ENCODE data around the gene WNT4. TPM values are rescaled to one million over a fixed set of nuclear protein-coding genes. Genes with fewer than 3 reads are reported as not detected.

The WNT4 gene
- total RNA-seq, 2 donors from 2014 or later, result 3.0 to 3.4 TPM

DNA sequence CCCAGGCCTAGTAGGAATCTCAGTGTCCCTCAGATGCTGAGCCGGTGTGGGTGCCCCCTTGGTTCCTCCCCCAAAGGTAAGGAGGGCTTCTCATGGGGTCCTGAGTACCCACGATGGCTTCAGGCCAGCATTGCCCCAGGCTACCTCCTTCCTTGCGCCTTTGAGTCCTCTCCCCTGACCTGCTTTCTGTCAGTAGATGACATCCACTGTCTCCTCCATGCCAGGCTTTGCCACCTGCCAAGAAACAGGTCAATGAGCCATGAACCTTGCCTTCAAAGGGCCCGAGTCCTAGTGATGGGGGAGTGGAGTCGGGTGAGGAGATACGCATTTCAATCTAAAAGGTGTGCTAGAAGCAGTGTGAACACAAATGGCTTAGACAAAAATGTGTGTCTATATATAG, 15.6 kb downstream of the WNT4 start:
- no peaks in the 10 kb centered on the region for H3K36me3 ChIP-seq
- no peak overlapping the region for H3K4me3 ChIP-seq
- DNase-seq (ENCODE audit: low spot score), result no peak
- intact Hi-C loops (cut with DNase I), result no loop called here
- H3K27me3 ChIP-seq (replicated peaks; ENCODE audit: insufficient read depth), result no peaks in the 10 kb centered on the region
- 90% methylated on average over 6 of the region's 6 CpGs for WGBS
- no peak overlapping the region for H3K27ac ChIP-seq
- H3K4me1 ChIP-seq (replicated peaks), result no peaks in the 10 kb centered on the region
- TF ChIP-seq POLR2A (IDR thresholded peaks at IDR 0.05), result no peak
- TF ChIP-seq, protein P1, sequence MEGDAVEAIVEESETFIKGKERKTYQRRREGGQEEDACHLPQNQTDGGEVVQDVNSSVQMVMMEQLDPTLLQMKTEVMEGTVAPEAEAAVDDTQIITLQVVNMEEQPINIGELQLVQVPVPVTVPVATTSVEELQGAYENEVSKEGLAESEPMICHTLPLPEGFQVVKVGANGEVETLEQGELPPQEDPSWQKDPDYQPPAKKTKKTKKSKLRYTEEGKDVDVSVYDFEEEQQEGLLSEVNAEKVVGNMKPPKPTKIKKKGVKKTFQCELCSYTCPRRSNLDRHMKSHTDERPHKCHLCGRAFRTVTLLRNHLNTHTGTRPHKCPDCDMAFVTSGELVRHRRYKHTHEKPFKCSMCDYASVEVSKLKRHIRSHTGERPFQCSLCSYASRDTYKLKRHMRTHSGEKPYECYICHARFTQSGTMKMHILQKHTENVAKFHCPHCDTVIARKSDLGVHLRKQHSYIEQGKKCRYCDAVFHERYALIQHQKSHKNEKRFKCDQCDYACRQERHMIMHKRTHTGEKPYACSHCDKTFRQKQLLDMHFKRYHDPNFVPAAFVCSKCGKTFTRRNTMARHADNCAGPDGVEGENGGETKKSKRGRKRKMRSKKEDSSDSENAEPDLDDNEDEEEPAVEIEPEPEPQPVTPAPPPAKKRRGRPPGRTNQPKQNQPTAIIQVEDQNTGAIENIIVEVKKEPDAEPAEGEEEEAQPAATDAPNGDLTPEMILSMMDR (IDR thresholded peaks at IDR 0.05), result no peak
- TF ChIP-seq POLR2AphosphoS5 (IDR thresholded peaks at IDR 0.05), result no peak
- no peaks in the 10 kb centered on the region for H3K9me3 ChIP-seq

DNA sequence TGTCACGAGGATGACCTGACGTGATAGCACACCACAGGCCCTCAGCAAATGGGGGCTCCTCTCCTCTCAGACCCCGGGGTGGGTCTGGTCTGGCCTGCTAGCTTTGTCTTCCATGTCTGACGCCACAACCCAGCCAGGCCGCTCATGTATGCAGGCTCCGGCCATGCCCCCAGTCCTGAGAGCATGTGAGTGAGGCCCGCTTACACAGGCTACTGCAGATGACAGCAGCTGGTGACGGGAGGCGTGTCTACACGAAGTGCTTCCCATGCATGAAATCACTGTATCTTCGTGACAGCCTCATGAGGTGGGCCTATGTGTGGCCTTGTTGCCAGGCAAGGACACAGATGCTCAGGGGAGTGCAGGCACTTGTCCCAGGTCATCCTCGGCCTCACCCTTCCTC, 16.4 kb downstream of the WNT4 start:
- H3K9me3 ChIP-seq, result no peaks in the 10 kb centered on the region
- H3K27ac ChIP-seq, result no peak overlapping the region
- 86% methylated on average over 12 of the region's 12 CpGs for WGBS
- no peaks in the 10 kb centered on the region for H3K36me3 ChIP-seq
- TF ChIP-seq POLR2A (IDR thresholded peaks at IDR 0.05), result no peak
- TF ChIP-seq, protein P1 (IDR thresholded peaks at IDR 0.05), result no peak
- TF ChIP-seq POLR2AphosphoS5 (IDR thresholded peaks at IDR 0.05), result no peak
- DNase-seq (ENCODE audit: low spot score), result no peak
- intact Hi-C loops (cut with DNase I), result no loop called here
- H3K27me3 ChIP-seq (replicated peaks; ENCODE audit: insufficient read depth), result no peaks in the 10 kb centered on the region
- H3K4me1 ChIP-seq (replicated peaks), result no peaks in the 10 kb centered on the region
- H3K4me3 ChIP-seq, result no peak overlapping the region

DNA sequence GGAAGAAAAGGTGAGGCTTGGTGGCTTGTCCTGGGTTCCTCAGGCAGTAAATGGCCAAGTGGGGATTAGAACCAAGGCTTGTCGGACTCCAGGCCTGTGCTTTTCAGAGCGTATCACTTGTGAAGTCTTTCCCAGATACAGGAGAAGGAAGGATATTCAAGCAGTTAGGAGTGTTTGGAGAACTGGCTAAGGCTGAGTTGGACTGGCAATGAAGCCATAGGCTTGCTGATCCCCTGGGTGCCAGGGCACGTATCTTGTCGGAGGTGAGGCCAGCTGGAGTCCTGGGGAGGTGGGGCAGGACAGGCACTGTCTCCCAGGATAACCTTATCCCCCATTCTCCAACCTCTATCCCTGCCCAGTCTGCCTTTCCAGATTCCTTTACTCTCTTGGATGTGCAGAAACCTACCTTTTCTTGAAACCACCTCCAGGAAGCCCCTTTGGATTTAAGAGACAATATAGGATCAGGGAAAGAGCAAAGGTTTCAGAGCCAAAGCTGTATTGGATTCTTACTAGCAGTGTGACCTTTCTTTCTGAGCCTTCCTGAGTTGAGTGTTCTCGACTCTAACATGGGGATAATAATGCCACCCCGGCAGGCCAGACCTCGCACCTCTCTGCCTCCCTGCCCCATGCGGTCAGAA, 18.2 kb downstream of the WNT4 start:
- Histone ChIP-seq H3K27me3 (replicated peaks; ENCODE audit: insufficient read depth) (no peaks in the 10 kb centered on the region), H3K4me3 (no peak overlapping the region), H3K4me1 (replicated peaks) (no peaks in the 10 kb centered on the region), H3K9me3 (no peaks in the 10 kb centered on the region), H3K36me3 (no peaks in the 10 kb centered on the region), H3K27ac (no peak overlapping the region)
- DNase-seq (ENCODE audit: low spot score), result no peak
- intact Hi-C loops (cut with DNase I), result no loop called here
- TF ChIP-seq POLR2A (IDR thresholded peaks at IDR 0.05) (no peak), POLR2AphosphoS5 (IDR thresholded peaks at IDR 0.05) (no peak)
- TF ChIP-seq, protein P1 (IDR thresholded peaks at IDR 0.05), result no peak
- 90% methylated on average over 8 of the region's 8 CpGs for WGBS

DNA sequence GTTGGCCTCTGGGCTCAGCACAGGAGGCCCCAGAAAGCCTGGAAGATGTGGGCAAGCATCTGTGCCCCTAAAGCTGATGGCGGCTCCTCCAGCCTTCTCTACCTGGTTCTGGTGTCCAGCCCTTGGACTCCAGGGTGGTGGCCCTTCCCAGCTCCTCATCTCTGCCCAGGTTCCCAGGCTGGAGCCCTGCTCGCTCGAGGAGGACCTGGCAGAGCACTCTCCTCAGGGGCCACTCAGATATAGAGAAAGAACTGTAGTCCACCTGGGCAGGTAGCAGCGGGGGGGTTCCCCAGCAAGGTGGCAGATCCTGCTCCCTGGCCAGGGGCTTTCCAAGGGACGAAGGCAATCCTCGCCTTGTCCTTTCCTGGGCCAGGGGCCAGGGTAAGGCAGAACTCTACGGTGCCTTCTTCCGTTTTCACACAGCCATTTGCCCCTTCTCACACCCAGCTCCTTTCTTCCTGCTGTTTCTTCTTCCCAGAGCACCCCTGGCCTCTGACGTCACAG, 18.9 kb downstream of the WNT4 start:
- Histone ChIP-seq H3K27ac (no peak overlapping the region), H3K36me3 (no peaks in the 10 kb centered on the region), H3K27me3 (replicated peaks; ENCODE audit: insufficient read depth) (no peaks in the 10 kb centered on the region), H3K4me3 (no peak overlapping the region), H3K9me3 (no peaks in the 10 kb centered on the region), H3K4me1 (replicated peaks) (no peaks in the 10 kb centered on the region)
- no peak for DNase-seq (ENCODE audit: low spot score)
- 79% methylated on average over 9 of the region's 9 CpGs for WGBS
- TF ChIP-seq, protein P1 (IDR thresholded peaks at IDR 0.05), result no peak
- TF ChIP-seq POLR2AphosphoS5 (IDR thresholded peaks at IDR 0.05) (no peak), POLR2A (IDR thresholded peaks at IDR 0.05) (no peak)
- intact Hi-C loops (cut with DNase I), result no loop called here

DNA sequence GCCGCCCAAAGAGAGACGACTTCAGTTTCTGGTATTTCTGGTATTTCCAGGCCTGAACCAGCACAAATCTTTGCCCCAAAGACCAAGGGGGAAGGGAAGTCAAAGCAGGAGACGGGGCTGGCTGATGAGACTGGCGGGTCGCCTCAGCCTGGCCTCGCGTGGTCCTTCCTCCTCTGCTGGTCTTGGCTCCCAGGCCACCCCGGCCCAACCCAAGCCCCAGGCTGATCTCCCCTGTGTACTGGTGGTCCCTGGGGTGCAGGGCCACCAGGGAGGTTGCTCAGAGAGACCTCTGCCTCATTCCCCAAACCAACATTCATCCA, 19.9 kb downstream of the WNT4 start:
- Histone ChIP-seq H3K36me3 (no peaks in the 10 kb centered on the region), H3K9me3 (no peaks in the 10 kb centered on the region), H3K4me3 (no peak overlapping the region), H3K4me1 (replicated peaks) (no peaks in the 10 kb centered on the region), H3K27ac (no peak overlapping the region), H3K27me3 (replicated peaks; ENCODE audit: insufficient read depth) (no peaks in the 10 kb centered on the region)
- DNase-seq (ENCODE audit: low spot score), result no peak
- no peak for TF ChIP-seq POLR2AphosphoS5 (IDR thresholded peaks at IDR 0.05)
- intact Hi-C loops (cut with DNase I), result no loop called here
- 66% methylated on average over 8 of the region's 8 CpGs for WGBS

Measured in prostate gland (tissue), 2 donors.